GM12878 (cell line): Measurements from ENCODE around the gene RBM7. TPM values are rescaled to one million over a fixed set of nuclear protein-coding genes. Genes with fewer than 3 reads are reported as not detected.

Experiments used
- ATAC-seq: fragments of 200-7000 bp; cut with Tn5 transposase; 3 replicates; pipeline ENCODE4 v1.9.1; 2020; ENCODE audit warnings: mild to moderate bottlenecking, moderate library complexity
- BruUV-seq: library from RNA; stranded (reverse); fragments of 400-500 nt; replicated peaks from 2 replicates; lab custom pipeline; 2021; lab: Mats Ljungman, UMichigan
- CTCF ChIA-PET: fragments of 300-600 bp; sonication (Branson Sonifier 250); formaldehyde crosslinking; extraction: SDS; loops from one replicate; lab custom pipeline; 2021; ENCODE audit warnings: inconsistent platforms; lab: Yijun Ruan, JAX
- POLR2A ChIA-PET: fragments of 350-600 bp; formaldehyde crosslinking; extraction: SDS; loops from one replicate; lab custom pipeline; 2021; ENCODE audit warnings: inconsistent platforms; lab: Charles Lee
- RAD21 ChIA-PET: fragments of 300-600 bp; sonication (Branson Sonifier 250); formaldehyde crosslinking; loops from one replicate; lab custom pipeline; 2023; ENCODE audit warnings: antibody characterized with exemption; ENCODE audit not compliant: unreplicated experiment; lab: Charles Lee
- SMC1A ChIA-PET: fragments of 300-600 bp; sonication (Branson Sonifier 250); formaldehyde crosslinking; loops from one replicate; lab custom pipeline; 2023; ENCODE audit not compliant: unreplicated experiment, uncharacterized antibody; lab: Charles Lee
- DNase-seq: peaks from one replicate; pipeline ENCODE4 v3.0.0-alpha.2; 2011; ENCODE audit warnings: low read depth, low spot score
- FAIRE-seq: peaks from 3 replicates; lab custom pipeline; 2011; peaks lifted over from hg19 to GRCh38; lab: Jason Lieb, UNC
- H2AFZ ChIP-seq: 2 replicates; pipeline ENCODE4 v1.6.0; 2011; ENCODE audit warnings: low read depth, low read length, control low read depth; ENCODE audit not compliant: control insufficient read depth
- H3K27ac ChIP-seq: 2 replicates; pipeline ENCODE4 v1.5.1; 2011; ENCODE audit warnings: control low read depth; ENCODE audit not compliant: control insufficient read depth, insufficient read depth
- H3K27me3 ChIP-seq, 2 experiments: replicated peaks in 1 of 2; 2 replicates each; pipeline versions ENCODE4 v1.6.0 to v1.6.1; 2011; ENCODE audit warnings: low read length in 1 of 2; ENCODE audit not compliant: control insufficient read depth in 2 of 2, insufficient read depth in 2 of 2
- H3K36me3 ChIP-seq, 2 experiments: 2 replicates each; pipeline ENCODE4 v1.5.1; 2011; ENCODE audit warnings: low read length in 1 of 2; ENCODE audit not compliant: control insufficient read depth in 2 of 2, insufficient read depth in 2 of 2
- H3K4me1 ChIP-seq: 2 replicates; pipeline ENCODE4 v1.6.1; 2011; ENCODE audit warnings: mild to moderate bottlenecking, low read length, moderate library complexity, mixed read lengths; ENCODE audit not compliant: control insufficient read depth, insufficient read depth
- H3K4me2 ChIP-seq: 2 replicates; pipeline ENCODE4 v1.6.0; 2011; ENCODE audit warnings: control low read depth; ENCODE audit not compliant: control insufficient read depth, insufficient read depth
- H3K4me3 ChIP-seq: fragments of 200-600 bp; sonication (generic); 2 replicates; pipeline ENCODE4 v1.5.1; 2016
- H3K79me2 ChIP-seq: 2 replicates; pipeline ENCODE4 v1.6.0; 2011; ENCODE audit warnings: low read length; ENCODE audit not compliant: control insufficient read depth, insufficient read depth
- H3K9ac ChIP-seq: 2 replicates; pipeline ENCODE4 v1.8.0; 2011; ENCODE audit warnings: low read length, control low read depth, mixed read lengths; ENCODE audit not compliant: control insufficient read depth, insufficient read depth
- H3K9me3 ChIP-seq: replicated peaks from 3 replicates; pipeline ENCODE4 v1.5.1; 2011; ENCODE audit warnings: mild to moderate bottlenecking, low read length; ENCODE audit not compliant: control insufficient read depth, insufficient read depth
- H4K20me1 ChIP-seq: 2 replicates; pipeline ENCODE4 v1.6.0; 2011; ENCODE audit not compliant: control insufficient read depth, insufficient read depth
- BCL11A ChIP-seq: IDR thresholded peaks from 2 replicates; pipeline ENCODE4 v1.6.1; 2011; ENCODE audit warnings: low read depth, low read length
- CBX5 ChIP-seq: sonication (generic); IDR thresholded peaks from 2 replicates; pipeline ENCODE4 v1.6.1; 2016; ENCODE audit warnings: low read depth, moderate library complexity, mild to moderate bottlenecking, inconsistent platforms
- EZH2 ChIP-seq: IDR thresholded peaks from 2 replicates; pipeline ENCODE4 v1.6.1; 2012; ENCODE audit warnings: low read depth, mild to moderate bottlenecking, control low read depth, inconsistent platforms, low read length, borderline replicate concordance; ENCODE audit not compliant: control insufficient read depth
- FOXM1 ChIP-seq: IDR thresholded peaks from 2 replicates; pipeline ENCODE4 v1.6.1; 2012; ENCODE audit warnings: low read depth, mild to moderate bottlenecking, inconsistent platforms, low read length, moderate library complexity
- POU2F2 ChIP-seq: IDR thresholded peaks from 3 replicates; pipeline ENCODE4 v1.6.1; 2011; ENCODE audit warnings: low read depth, mild to moderate bottlenecking, low read length, borderline replicate concordance
- RB1 ChIP-seq: fragments of 450-650 bp; formaldehyde crosslinking; IDR thresholded peaks from 2 replicates; pipeline ENCODE4 v1.6.1; 2017; ENCODE audit warnings: mild to moderate bottlenecking, borderline replicate concordance
- SPI1 ChIP-seq: IDR thresholded peaks from 2 replicates; pipeline ENCODE4 v1.6.1; 2011; ENCODE audit warnings: low read depth, mild to moderate bottlenecking, low read length, moderate library complexity, borderline replicate concordance; ENCODE audit not compliant: insufficient read depth
- ZNF207 ChIP-seq: fragments of 450-650 bp; IDR thresholded peaks from 2 replicates; pipeline ENCODE4 v1.6.1; 2014; ENCODE audit warnings: antibody characterized with exemption, mild to moderate bottlenecking, borderline replicate concordance
- in situ Hi-C: fragments of 300-500 bp; cut with MboI; formaldehyde crosslinking; loops from 9 replicates; pipeline ENCODE4 v1.14.3; 2018; ENCODE audit warnings: mixed read lengths
- intact Hi-C: fragments of 100-400 bp; cut with micrococcal nuclease; formaldehyde crosslinking; loops from one replicate; pipeline ENCODE4 v1.14.2; 2022; ENCODE audit not compliant: unreplicated experiment
- polyA plus RNA-seq, 11 experiments: library from polyadenylated mRNA; depleted of rRNA in 4 of 11; unstranded in 6 of 11; stranded (reverse) in 5 of 11; fragments of >200 nt; fragmentation: Nextera tagmentation in 4 of 11; fragmentation: Illumina TruSeq in 1 of 11; extraction: Ambion mirVana in 4 of 11; extraction: Trizol in 1 of 11; gene quantifications; 1 replicate in 1 of 11; 2 replicates in 10 of 11; pipeline versions ENCODE4 v1.2.1 to v1.2.3, GENCODE V29; 2011 to 2016; ENCODE audit warnings: inconsistent platforms in 2 of 11, missing spikeins in 2 of 11, low read depth in 1 of 11
- total RNA-seq, 4 experiments: library from RNA; depleted of rRNA in 3 of 4; stranded (reverse); fragments of >200 nt in 3 of 4; fragmentation: Illumina TruSeq in 1 of 4; extraction: Trizol in 1 of 4; gene quantifications; 2 replicates each; pipeline versions ENCODE4 v1.2.1 to v1.2.3, GENCODE V29; 2013 to 2021
- TF ChIP-seq, protein P1 (sequence below): IDR thresholded peaks from 2 replicates; pipeline ENCODE4 v1.6.1; 2011; ENCODE audit warnings: low read depth, low read length, improper control_type of control experiment, borderline replicate concordance

Gene RBM7
- total and polyA plus RNA-seq, 10 of the 15 experiments (the other 5 are each of a cell fraction or from before 2014, with no cell fraction given): 17.0 to 46.2 (median 26.0) TPM

DNA sequence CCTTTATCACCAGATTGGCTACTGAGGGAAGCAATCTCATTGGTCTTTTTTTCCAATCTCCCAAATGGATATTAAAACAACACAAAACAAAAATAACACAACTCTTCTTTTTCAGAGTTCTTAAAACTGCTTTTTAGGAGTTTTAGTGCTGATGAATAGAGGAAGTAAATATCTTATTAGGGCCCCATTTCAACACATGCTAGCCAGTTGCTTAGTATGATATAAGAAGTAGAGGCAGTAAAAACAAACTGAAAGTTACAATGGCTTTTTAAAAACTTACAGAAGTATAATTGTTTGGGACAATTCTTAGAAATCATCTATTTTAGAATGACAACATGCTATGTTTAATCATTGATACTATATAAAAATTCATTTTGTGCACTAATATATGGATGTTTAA lies 3.5 kb upstream of the RBM7 start:
- Histone ChIP-seq H4K20me1 (no peaks in the 10 kb centered on the region), H3K27ac (no peak overlapping the region), H3K27me3 (no peaks in the 10 kb centered on the region), H3K79me2 (peaks cover 30% of the 10 kb centered on the region), H2AFZ (no peak overlapping the region), H3K9me3 (no peaks in the 10 kb centered on the region), H3K36me3 (no peaks in the 10 kb centered on the region), H3K4me1 (no peaks in the 10 kb centered on the region), H3K4me3 (no peak overlapping the region), H3K4me2 (no peak overlapping the region), H3K9ac (no peak overlapping the region)
- BruUV-seq: no TSS peak
- in situ Hi-C loops (no loop called here), intact Hi-C loops (no loop called here)
- ChIA-PET RAD21 (no interaction called here), SMC1A (no interaction called here), POLR2A (no interaction called here), CTCF (no interaction called here)
- no peak for TF ChIP-seq FOXM1
- no peak for TF ChIP-seq BCL11A
- no peak for TF ChIP-seq POU2F2
- TF ChIP-seq, protein P1, sequence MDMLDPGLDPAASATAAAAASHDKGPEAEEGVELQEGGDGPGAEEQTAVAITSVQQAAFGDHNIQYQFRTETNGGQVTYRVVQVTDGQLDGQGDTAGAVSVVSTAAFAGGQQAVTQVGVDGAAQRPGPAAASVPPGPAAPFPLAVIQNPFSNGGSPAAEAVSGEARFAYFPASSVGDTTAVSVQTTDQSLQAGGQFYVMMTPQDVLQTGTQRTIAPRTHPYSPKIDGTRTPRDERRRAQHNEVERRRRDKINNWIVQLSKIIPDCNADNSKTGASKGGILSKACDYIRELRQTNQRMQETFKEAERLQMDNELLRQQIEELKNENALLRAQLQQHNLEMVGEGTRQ: no peak
- no peak for TF ChIP-seq EZH2
- TF ChIP-seq CBX5: no peak
- no peak for TF ChIP-seq RB1
- TF ChIP-seq SPI1: no peak
- no peak for TF ChIP-seq ZNF207
- ATAC-seq (no peak), FAIRE-seq (no peak), DNase-seq (no peak)
